GM18951 (cell line): ENCODE results near the gene ABCC8.

Experiments used
- POLR2A ChIP-seq: IDR thresholded peaks from 4 replicates; pipeline ENCODE4 v1.6.1; 2011; ENCODE audit warnings: mild to moderate bottlenecking; ENCODE audit not compliant: insufficient read length, insufficient read depth; ENCODE audit errors: extremely low read depth
- in situ Hi-C: fragments of 300-500 bp; cut with MboI; formaldehyde crosslinking; loops from one replicate; pipeline ENCODE4 v1.12.0; 2022; ENCODE audit warnings: low sequenced_read_pairs, mixed read lengths, inconsistent platforms; ENCODE audit not compliant: unreplicated experiment

The ABCC8 gene

DNA sequence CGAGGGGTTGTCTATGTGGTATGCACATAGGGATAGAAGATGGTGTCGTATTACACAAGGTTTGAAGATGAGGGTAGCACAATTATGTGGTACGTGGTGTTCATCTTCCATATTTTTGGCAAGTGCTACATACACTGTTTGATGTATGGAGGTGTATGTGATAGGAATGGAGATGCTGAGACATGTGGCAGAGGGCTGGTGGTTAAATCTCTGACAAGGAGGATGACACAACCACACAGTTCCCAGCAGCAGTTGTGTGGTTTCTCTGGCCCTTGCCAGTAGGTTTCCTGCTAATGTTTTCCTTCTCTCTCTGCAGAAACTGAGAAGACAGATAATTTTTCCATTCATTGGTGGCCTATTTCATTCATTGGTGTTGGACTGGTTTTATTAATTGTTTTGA is 108.1 kb downstream of the ABCC8 start:
- TF ChIP-seq POLR2A, result no peak
- in situ Hi-C loops, result no loop called here

DNA sequence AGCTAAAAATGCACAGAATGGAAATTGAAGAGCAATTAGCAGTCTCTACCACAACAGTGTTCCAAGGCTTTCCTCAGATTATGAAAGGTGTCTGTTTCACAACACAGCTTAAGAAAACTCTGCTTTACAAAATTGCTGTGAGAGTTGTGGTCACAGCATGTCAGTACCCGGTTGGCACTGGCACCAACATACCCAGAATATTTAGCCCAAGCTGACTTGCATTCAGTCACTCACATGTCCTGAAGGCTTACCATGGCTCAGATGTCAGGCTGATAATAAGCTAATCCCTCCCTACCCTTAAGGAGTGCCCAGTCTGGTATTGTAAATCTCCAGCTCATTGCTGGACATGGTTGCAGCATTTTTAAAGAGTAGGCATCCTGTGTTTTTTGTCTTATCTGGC is 110.2 kb downstream of the ABCC8 start:
- in situ Hi-C loops, result no loop called here
- no peak for TF ChIP-seq POLR2A

DNA sequence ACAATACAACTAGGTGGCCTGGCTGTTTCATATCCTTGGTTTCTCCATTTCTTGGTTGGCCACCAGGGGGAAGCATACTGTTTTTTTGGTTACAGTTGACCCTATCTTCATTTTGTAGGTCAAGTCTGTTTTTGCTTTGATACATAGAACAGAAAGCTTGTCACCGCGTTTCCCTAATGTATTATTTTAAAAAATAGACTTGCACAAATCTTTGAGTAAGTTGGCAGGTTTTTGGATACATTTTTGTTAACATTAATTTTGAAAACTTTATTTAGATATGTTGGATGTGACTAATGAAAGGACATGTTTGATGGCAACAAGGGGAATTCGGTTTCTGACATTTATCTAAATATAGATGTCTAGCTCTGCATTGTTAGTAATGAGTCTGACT is 122.0 kb downstream of the ABCC8 start:
- in situ Hi-C loops, result no loop called here
- no peak for TF ChIP-seq POLR2A

DNA sequence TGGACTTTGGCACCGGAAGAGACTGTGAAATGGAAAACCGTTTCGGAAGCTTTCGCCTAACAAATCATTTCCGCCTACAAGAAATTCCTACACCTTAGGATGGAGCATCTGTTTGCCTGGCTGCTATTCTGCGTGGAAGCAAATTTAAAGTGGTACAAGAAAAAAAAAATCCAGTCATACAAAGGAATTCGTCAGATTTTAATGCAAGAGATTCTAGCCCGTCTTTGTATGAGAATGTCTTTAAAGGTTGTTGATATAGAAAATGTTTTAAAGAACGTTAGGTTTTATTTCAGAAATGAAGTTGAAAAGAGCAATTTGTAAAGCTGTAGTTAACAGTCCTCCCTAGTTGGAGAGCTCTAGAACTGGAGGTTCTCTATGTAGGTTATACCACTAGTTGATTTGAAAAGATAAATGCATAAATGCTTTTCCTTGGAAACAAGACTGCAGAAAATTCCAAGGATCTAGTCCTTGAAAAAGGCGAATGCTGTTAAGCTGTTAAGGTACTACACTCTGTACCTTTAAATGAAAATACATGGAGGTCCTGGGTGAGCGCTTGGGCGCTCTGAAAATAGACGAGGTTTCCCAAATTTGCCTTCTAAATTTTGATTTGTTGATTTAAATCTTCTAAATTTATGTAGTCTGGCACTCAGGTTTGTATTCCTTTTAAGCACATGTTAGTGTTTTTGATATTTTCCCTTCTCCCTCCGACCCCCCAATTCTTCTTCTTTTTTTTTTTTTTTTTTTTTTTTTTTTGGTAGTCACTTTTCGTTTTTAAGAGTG is 122.6 kb downstream of the ABCC8 start:
- in situ Hi-C loops, result no loop called here
- no peak for TF ChIP-seq POLR2A

DNA sequence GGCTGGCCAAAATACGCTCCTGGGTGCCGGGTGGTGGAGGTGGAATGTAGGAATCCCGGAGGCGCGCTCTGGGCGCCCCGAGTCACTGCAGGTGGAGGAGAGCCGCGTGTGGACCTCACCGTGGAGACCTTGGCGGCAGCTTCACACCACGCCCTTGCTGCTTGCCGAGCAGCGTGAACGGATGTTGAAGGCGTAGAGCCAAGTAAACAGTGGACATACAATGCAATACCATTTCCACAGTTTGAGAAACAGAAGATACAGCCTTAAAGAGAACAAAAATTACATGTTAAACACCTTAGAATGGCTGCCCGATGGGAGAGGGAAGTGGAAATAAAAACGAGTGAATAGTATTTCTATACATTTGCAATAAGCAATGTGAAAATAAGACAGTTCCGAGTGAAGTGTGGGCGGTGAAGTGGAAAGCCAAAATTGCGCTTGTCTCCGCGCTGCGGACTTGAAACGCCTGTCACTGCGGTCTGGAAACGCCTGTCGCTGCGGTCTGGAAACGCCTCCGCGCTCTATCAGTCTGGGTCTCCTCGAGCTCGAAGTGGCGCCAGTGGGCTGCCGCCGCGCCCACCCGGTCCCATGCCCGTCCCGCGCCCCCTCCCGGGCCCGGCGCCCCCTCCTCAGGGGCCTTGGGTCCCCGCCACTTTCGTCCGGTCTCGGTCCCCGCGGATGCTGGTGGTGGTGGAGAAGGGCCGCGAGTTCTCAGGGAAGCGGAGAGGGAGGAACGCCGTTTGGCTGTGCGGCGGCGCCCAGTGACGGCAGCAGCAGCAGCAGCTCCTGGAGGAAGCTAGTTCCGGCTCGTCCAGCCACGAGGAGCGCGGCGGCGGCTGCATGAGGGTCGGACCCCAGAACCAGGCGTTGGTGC is 123.5 kb downstream of the ABCC8 start:
- in situ Hi-C loops, result no loop called here
- TF ChIP-seq POLR2A, result no peak

DNA sequence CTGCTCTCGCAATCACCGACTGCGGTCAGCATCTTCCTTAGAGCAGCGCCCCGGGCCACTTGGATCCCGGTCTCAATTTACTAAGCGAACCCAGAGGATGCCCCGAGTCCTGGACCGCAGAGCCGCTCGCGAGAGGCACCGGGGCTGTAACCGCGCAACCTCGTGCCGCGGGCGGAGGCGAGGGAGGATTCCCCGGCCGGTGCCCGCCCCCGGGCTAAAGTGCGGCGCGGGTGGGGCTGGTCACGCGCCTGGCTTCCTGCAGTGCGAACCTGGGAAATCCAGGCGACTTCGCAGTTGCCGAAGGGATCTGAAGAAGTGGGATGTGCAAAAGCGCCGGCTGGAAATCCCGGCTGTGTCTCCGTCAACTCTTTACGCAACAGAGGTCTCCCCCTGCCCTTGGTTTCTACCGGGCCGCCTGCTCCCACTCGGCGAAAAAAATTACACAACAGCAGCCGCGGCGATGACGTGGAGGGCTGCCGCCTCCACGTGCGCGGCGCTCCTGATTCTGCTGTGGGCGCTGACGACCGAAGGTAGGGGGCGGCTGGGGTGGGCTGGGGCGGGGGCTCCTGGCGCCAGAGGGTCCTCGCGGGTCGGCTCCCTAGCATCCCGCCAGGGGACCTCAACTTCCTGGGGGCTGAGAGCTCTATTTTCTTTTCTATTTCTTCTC is 125.0 kb downstream of the ABCC8 start, which contains the start of gene NCR3LG1:
NCR3LG1 (plus strand) TSS at position 291 of the 667 bp plus-strand sequence; CDS start at position 461, 170 bp downstream.
- in situ Hi-C loops, result no loop called here
- TF ChIP-seq POLR2A, result no peak

DNA sequence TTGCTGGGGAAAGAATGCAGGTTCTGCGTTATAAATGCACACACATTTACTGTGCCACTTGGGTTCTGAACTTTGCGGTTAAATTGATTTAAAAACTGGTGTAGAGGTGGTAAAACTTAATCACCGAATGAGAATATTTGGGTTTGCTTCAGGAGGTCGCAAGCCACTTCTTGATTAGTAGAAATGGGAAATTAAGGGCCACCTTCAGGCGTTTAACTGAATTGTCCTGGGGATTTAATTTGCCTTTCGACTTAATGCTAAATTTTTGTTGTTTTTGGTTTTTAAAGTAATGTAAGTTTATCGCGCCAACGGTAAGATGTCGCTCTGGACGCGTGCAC is 125.5 kb downstream of the ABCC8 start:
- TF ChIP-seq POLR2A, result no peak
- in situ Hi-C loops, result no loop called here

DNA sequence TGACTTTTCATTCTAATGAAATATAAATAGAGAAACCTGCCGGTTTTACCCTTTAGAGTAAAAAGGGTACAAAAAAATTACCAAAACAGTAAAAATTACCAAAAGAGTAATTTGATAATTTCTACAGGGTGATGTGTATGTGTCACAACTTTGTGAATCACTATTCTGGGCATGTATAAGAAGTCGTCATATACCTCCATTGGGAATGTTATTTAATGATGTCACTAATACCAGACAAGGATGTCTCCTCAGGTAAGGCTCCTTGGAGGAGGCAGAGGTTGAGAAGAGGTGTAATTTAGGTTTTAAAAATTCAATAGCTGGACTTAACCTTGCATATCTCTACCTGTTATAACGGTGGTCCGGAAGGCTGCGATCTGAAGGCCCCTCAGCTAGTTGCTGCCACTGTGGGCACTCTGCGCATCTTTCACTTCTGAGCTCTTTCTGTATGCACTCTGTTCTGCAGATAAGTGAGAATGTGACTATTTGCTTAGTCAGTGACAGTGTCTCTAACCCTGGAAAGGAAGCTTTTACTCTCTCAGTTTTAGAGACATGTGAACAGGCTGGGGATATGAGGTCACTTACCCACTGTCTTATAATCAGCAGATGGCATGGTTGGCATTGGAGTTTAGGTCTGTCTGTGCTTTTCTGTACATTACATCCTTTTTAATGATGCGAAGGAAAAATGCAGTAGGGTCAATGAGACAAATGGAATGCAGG is 126.0 kb downstream of the ABCC8 start:
- in situ Hi-C loops, result no loop called here
- TF ChIP-seq POLR2A, result no peak

DNA sequence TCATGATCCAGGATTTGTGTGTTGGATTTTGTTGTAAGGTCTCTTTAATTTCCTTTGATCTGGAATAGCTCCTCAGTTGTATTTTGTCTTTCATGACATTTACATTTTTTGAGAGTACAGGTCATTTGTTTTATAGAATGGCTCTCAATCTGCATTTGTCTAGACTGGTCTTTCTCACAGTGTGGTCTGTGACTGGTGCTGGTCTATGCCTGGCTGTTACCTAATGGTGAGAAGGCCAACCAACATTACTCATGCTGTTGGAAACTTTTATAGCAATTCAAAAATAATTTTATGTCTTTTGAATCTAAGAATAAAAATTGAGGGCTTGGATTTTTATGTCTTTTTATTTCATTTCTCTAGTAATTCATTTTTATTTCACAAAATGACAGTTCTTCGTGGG is 129.0 kb downstream of the ABCC8 start:
- no peak for TF ChIP-seq POLR2A

DNA sequence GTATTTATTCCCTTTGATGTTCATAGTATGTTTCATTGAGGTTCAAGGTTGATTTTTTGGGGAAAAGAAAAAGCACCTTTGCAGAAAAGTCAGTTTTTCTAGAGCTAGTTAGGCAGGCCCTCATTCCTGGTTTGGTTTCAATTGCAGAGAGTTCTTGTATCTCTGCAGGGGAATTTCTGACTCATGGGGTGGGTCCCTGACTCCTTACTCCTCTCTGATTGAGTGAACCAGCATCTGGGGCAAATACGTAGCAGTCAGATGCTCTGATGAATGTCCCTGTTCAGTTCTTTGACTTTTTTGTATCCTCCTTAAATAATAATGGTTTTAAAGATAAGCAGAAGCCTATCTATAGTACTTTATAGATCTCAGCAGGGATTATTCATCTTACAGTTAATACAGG is 132.7 kb downstream of the ABCC8 start:
- TF ChIP-seq POLR2A, result no peak
- in situ Hi-C loops, result no loop called here

More for the DNA sequence above, 129.0 kb downstream of the ABCC8 start:
- in situ Hi-C loops, result no loop called here

DNA sequence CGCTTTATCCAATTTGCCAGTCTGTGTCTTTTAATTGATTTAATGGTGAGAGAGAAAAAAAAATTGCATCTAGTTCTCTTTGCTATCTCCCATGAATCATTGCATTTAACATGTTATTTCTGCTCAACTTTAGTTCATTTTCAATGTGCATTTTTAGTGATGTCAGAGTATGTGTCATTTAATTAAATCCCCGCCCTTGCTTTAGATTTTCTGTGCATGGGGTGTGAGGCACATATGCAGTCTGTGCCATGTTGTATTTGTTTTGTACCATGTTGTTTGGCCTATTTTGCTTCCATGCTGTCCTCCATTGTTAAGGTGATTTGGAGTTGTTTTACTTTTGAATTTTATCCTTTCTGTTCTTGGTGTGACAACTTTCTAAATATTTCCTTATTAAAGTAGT is 133.4 kb downstream of the ABCC8 start:
- in situ Hi-C loops, result no loop called here
- no peak for TF ChIP-seq POLR2A
